Measurements from ENCODE around the gene SHANK3.

DNA sequence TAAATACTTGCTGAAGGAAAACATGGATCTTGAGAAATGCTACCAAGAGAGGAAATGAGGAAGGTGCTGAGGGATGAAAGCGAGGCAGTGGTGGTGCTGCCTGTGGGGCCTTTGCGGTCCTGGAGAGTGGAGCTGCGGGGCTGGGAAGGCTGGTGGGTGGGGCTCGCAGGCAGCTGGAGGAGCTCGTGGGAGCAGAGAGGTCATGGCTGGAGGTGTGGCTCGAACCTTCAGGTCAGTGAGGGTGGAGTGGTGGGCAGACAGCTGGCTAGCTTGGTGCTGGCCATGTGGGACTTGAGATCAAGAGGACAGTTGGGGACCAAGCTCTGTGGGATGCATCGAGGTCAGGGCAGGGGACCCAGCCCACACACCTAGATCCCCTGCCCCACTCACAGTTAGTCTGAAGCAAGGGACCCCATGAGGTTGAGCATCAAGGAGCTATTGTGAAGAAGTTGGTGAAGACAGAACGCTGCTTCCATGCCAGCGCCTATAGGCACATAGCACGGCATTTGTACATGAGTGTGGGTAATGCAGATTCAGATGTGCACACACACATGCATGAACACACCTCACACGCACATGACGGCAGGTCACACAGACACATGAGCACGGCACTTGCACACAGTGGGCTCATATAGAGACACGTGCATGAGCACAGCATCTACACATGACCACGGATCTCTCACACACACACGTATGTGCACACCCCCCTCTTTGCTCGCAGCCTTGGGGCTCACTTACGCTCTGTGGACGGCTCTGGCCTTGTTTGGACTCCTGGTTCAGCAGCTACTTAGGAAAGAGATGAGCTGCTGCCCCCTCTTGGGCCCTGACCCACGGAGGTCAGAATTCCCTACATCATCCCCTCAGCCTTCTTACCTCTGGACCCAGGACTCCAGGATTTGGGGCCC, 30.4 kb downstream of the SHANK3 start:
- TF ChIP-seq TAF1 (IDR thresholded peaks at IDR 0.05; ENCODE audit: borderline replicate concordance, insufficient read depth, low read length), result no peak
- TF ChIP-seq SIN3A (IDR thresholded peaks at IDR 0.05; ENCODE audit: borderline replicate concordance, insufficient read depth, low read length), result no peak
- no peak for TF ChIP-seq POLR2AphosphoS5 (IDR thresholded peaks at IDR 0.05; ENCODE audit: low read depth, low read length)
- TF ChIP-seq, protein P1, sequence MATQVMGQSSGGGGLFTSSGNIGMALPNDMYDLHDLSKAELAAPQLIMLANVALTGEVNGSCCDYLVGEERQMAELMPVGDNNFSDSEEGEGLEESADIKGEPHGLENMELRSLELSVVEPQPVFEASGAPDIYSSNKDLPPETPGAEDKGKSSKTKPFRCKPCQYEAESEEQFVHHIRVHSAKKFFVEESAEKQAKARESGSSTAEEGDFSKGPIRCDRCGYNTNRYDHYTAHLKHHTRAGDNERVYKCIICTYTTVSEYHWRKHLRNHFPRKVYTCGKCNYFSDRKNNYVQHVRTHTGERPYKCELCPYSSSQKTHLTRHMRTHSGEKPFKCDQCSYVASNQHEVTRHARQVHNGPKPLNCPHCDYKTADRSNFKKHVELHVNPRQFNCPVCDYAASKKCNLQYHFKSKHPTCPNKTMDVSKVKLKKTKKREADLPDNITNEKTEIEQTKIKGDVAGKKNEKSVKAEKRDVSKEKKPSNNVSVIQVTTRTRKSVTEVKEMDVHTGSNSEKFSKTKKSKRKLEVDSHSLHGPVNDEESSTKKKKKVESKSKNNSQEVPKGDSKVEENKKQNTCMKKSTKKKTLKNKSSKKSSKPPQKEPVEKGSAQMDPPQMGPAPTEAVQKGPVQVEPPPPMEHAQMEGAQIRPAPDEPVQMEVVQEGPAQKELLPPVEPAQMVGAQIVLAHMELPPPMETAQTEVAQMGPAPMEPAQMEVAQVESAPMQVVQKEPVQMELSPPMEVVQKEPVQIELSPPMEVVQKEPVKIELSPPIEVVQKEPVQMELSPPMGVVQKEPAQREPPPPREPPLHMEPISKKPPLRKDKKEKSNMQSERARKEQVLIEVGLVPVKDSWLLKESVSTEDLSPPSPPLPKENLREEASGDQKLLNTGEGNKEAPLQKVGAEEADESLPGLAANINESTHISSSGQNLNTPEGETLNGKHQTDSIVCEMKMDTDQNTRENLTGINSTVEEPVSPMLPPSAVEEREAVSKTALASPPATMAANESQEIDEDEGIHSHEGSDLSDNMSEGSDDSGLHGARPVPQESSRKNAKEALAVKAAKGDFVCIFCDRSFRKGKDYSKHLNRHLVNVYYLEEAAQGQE (IDR thresholded peaks at IDR 0.05; ENCODE audit: insufficient read depth in 1 of 2, low read depth in 2 of 2, low read length in 2 of 2), result no peak
- no peak for TF ChIP-seq FOXP2 (optimal IDR thresholded peaks at IDR 0.05; ENCODE audit: borderline replicate concordance, extremely low read depth, extremely low read length, insufficient read depth)
